Stimulated activated CD8-positive, alpha-beta memory T cell treated with anti-CD3 and anti-CD28 coated beads, Interleukin-4, amount 100 ng/mL, for 4 hours (primary cell): ENCODE measurements around the gene NEU4.
"Not testable (repeated sequence)": the region's sequence is repeated elsewhere in the genome, so short reads cannot be mapped to it uniquely, and the experiment has no call there.

Experiments
- DNase-seq, 2 donors: peaks; one replicate each; pipeline ENCODE4 v3.0.0-alpha.2; 2020; ENCODE audit warnings: low read depth in 2 of 2, low spot score in 1 of 2

The NEU4 gene

GRCh38 chr2:241774419-241775222 is 34.4 kb upstream of the NEU4 start:
- no peak for DNase-seq

- DNase-seq = no peak
Observed at GRCh38 chr2:241775223-241776177, 33.5 kb upstream of the NEU4 start.

- no peak for DNase-seq
Observed at GRCh38 chr2:241776336-241777169, 32.4 kb upstream of the NEU4 start, which contains the start of gene GAL3ST2. Gene GAL3ST2 (plus strand): TSS chr2:241776822. CDS start chr2:241776956, 134 bp downstream.

- no peak for DNase-seq
Observed at GRCh38 chr2:241777170-241777685, 31.8 kb upstream of the NEU4 start.

GRCh38 chr2:241777686-241778627 is 31.0 kb upstream of the NEU4 start:
- DNase-seq = no peak

GRCh38 chr2:241780939-241781569 is 27.9 kb upstream of the NEU4 start:
- no peak for DNase-seq

GRCh38 chr2:241782053-241782452 is 26.9 kb upstream of the NEU4 start:
- not testable (repeated sequence) for DNase-seq

- DNase-seq = no peak
Observed at GRCh38 chr2:241788135-241788534, 20.9 kb upstream of the NEU4 start.

GRCh38 chr2:241788572-241788971 is 20.4 kb upstream of the NEU4 start:
- DNase-seq = no peak

GRCh38 chr2:241791385-241791784 is 17.6 kb upstream of the NEU4 start:
- not testable (repeated sequence) for DNase-seq

- DNase-seq = no peak
Observed at GRCh38 chr2:241793385-241793784, 15.6 kb upstream of the NEU4 start.

GRCh38 chr2:241794250-241794823 is 14.7 kb upstream of the NEU4 start:
- DNase-seq = no peak

GRCh38 chr2:241795021-241795999 is 13.7 kb upstream of the NEU4 start:
- no peak for DNase-seq

- no peak for DNase-seq
Observed at GRCh38 chr2:241796209-241796608, 12.8 kb upstream of the NEU4 start.

- DNase-seq = no peak
Observed at GRCh38 chr2:241796610-241797138, 12.3 kb upstream of the NEU4 start.

GRCh38 chr2:241797441-241798080 is 11.4 kb upstream of the NEU4 start:
- no peak for DNase-seq

- no peak for DNase-seq
Observed at GRCh38 chr2:241798081-241798630, 10.8 kb upstream of the NEU4 start.
